ENCODE measurements around the gene TEDC1.

DNA sequence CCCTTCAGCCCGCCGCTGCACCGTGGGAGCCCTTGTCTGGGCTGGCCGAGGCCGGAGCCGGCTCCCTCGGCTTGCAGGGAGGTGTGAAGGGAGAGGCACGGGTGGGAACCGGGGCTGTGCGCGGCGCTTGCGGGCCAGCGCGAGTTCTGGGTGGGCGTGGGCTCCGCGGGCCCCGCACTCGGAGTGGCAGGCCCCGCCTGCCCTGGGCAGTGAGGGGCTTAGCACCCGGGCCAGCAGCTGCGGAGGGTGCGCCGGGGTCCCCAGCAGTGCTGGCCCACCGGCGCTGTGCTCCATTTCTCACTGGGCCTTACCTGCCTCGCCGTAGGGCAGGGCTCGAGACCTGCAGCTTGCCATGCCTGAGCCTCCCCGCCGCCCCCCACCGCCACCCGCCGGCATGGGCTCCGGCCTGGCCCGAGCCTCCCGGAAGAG lies 56.7 kb downstream of the TEDC1 start:
- TF ChIP-seq, protein P1, sequence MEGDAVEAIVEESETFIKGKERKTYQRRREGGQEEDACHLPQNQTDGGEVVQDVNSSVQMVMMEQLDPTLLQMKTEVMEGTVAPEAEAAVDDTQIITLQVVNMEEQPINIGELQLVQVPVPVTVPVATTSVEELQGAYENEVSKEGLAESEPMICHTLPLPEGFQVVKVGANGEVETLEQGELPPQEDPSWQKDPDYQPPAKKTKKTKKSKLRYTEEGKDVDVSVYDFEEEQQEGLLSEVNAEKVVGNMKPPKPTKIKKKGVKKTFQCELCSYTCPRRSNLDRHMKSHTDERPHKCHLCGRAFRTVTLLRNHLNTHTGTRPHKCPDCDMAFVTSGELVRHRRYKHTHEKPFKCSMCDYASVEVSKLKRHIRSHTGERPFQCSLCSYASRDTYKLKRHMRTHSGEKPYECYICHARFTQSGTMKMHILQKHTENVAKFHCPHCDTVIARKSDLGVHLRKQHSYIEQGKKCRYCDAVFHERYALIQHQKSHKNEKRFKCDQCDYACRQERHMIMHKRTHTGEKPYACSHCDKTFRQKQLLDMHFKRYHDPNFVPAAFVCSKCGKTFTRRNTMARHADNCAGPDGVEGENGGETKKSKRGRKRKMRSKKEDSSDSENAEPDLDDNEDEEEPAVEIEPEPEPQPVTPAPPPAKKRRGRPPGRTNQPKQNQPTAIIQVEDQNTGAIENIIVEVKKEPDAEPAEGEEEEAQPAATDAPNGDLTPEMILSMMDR (IDR thresholded peaks at IDR 0.05; ENCODE audit: low read depth, low read length, poor library complexity, severe bottlenecking): no peak
- no peak for TF ChIP-seq EZH2phosphoT487 (IDR thresholded peaks at IDR 0.05; ENCODE audit: borderline replicate concordance, low read length)
